NCI-H345 treated with DMSO at 0.1 percent for 48 hours (cell line): Measurements from ENCODE around the gene PCDH15.
"Not testable (repeated sequence)": the region's sequence is repeated elsewhere in the genome, so short reads cannot be mapped to it uniquely, and the experiment has no call there.

Experiments
- DNase-seq: peaks from one replicate; lab custom pipeline; 2025; ENCODE audit not compliant: unreplicated experiment; lab: John Stamatoyannopoulos, UW

PCDH15 gene

DNA sequence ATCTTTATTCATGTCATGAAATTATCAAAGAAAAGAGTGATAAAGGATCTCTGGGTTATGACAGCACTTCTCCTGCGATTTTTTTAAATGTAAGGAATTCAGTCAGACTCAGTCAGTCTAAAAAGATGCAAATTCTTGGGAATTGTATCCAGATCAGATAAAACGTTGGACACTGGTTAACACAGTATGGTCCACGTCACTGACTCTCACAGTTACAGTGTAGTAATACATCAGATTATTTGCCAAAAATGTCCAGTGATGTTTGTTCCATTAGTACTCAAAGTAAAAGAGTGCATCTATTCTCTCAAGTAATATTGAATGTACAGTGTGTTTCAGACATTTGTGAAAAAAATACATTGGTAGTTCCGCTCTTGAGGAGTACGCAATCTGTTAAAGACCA is 224.5 kb downstream of the PCDH15 start:
- no peak for DNase-seq

- no peak for DNase-seq
Measured at GRCh38 chr10:54559498-54559897, 241.5 kb downstream of the PCDH15 start.

GRCh38 chr10:54554028-54554427 is 247.0 kb downstream of the PCDH15 start:
- no peak for DNase-seq

GRCh38 chr10:54550016-54550415 is 251.0 kb downstream of the PCDH15 start:
- no peak for DNase-seq

DNA sequence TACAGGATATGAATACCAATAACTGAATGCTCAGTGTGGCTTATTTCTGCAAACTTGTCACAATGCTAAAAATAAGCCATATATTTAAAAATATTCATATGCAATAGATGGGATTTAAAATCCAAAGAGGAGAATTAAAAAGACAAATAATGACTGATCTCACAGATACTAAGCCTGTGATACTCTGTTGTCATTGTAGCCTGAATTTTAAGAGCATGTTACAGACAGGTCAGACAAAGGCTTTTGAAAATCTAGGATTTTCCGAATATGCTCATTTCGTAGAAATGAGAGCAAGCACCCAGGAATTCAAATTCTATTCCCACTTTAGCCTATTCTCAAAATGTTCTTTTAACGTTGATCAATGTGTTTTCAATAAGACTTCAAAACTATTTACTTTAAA is 269.7 kb downstream of the PCDH15 start:
- DNase-seq: no peak

DNA sequence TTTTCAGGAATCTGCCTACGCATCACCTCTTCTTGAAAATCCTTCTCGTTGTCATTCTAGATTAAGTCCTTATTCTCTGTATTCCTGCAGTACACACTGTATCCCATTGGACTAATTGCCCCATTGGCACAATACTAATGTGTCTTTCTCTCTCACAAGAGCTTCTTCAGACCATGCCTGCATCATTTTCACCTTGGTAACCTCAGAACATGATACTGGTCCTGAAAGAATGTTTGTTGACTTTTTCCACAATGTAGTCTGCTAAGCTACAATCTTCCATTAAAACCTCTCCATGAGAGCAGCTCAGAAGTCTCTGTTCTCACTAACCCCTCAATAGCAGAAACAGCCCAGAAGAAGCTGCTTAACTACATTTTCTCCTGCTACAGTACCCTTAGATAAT is 270.7 kb downstream of the PCDH15 start:
- DNase-seq: no peak

DNA sequence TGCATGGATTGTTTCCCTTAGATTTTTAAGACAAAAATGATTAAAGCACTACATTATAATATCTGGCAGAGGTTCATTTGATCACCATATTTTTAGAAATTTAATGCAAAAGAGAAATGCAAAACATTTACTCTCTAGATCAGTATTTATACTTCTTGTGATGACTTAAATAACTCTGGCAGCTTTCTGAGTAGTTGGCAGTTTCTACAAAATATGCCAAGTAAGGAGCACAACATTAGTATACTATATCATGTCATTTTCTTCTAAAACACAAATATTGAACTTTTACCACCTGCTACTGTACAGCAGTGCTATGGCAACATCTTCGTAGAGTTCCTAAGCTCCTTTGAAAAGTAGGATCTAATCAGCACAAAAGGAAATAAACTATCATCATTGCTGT is 275.2 kb downstream of the PCDH15 start:
- no peak for DNase-seq

- DNase-seq: not testable (repeated sequence)
Measured at GRCh38 chr10:54515244-54515643, 285.8 kb downstream of the PCDH15 start.

GRCh38 chr10:54503863-54504262 is 297.2 kb downstream of the PCDH15 start:
- DNase-seq: no peak

DNA sequence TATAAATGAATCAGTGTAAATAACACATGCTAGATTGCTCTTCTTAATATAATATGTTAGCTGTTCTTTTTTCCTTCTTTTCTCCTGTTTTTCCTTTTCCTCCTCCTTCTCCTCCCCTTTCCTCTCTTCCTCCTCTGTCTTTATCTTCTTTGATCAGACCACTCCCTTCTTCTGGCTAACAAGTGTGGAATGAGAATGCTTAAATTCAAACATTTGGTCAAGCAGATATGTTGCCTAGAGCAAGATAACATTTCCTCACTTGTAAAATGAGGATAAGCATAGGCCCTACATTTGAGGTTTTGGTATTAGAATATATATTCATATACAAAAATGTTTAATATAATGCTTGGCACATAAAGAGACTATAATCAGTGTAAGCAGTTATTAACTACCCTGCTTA is 299.1 kb downstream of the PCDH15 start:
- DNase-seq: no peak

GRCh38 chr10:54496852-54497251 is 304.2 kb downstream of the PCDH15 start:
- DNase-seq: no peak

DNA sequence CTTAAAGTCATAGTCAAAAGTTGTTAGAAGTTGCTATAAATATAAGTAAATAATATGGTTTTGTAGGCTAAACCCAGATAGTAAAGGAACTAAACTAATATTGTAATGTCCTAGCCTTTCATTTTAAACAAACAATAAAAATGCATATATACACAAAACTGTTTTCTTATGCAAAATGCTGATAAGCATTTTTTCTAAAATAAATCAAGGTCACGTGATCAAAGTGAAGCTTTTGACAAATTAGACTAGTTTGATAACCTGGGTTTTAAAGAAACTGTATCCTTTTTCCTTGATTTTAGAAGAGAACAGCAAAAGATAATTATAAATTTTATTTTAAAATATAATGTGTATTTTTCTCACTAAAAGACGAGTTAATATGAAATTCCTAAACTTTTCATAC is 313.3 kb downstream of the PCDH15 start:
- no peak for DNase-seq

- no peak for DNase-seq
Measured at GRCh38 chr10:54485971-54486370, 315.1 kb downstream of the PCDH15 start.

GRCh38 chr10:54484186-54484585 is 316.8 kb downstream of the PCDH15 start:
- no peak for DNase-seq

GRCh38 chr10:54478601-54479000 is 322.4 kb downstream of the PCDH15 start:
- no peak for DNase-seq

GRCh38 chr10:54477738-54478137 is 323.3 kb downstream of the PCDH15 start:
- DNase-seq: no peak

GRCh38 chr10:54470324-54470631 is 330.8 kb downstream of the PCDH15 start:
- DNase-seq: no peak

GRCh38 chr10:54469587-54470323 is 331.3 kb downstream of the PCDH15 start:
- DNase-seq: no peak

DNA sequence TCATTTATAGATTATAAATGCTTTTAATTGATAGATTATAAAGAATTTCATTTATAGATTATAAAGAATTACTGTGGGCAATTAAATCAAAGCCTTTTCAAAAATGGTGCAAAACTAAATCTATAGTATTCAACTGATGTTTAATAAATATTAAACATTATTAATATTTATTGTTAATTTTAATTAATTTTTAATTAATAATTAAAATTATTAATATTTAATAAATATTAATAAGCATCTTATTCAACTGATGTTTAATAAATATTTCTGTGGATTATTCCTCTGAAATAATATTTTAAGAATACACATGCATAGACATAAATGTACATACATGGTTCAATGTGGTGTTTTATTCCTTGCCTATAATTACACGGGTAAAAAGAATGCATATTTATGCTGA is 346.8 kb downstream of the PCDH15 start:
- no peak for DNase-seq

GRCh38 chr10:54449056-54449455 is 352.0 kb downstream of the PCDH15 start:
- no peak for DNase-seq

- no peak for DNase-seq
Measured at GRCh38 chr10:54444170-54444569, 356.9 kb downstream of the PCDH15 start.

DNA sequence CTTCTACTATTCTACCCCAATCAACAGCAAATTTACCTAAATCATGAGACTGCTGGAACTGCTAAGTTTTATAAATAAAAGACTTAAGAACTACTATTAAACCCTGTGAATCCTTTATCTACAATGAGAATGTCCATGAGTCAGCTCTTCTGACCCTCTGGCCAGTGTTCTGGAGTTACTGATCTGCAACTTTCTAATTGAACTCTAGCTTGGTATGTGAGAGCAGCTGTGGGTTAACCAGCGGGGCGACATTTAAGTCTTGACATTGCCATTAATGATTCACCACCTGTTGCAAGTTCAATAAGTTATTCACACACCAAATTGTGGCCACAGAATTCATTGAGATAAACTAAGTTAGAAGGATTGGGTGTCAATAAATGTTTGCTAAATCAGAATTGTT is 359.8 kb downstream of the PCDH15 start:
- DNase-seq: no peak

- no peak for DNase-seq
Measured at GRCh38 chr10:54434782-54435181, 366.2 kb downstream of the PCDH15 start.

DNA sequence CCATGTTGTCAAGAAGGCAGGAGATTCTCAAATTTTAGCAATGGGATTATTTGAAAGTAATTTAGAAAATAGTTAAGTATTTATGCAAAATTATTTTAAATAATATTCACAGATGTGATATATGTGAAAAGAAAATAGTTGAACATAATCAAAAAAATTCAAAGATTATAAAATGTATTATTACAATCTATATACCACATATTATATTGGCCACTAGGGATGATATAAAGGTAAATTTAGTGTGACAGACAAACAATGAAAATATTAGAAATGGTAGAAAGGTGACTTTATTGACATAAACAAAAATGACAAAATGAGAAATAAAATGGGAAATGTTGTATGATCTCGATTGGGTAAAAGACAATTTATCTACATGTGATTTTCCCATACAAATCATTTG is 385.5 kb downstream of the PCDH15 start:
- no peak for DNase-seq
